ENCODE measurements around the gene ELL2. TPM values are rescaled to one million over a fixed set of nuclear protein-coding genes. Genes with fewer than 3 reads are reported as not detected.
"Not testable (repeated sequence)": the region's sequence is repeated elsewhere in the genome, so short reads cannot be mapped to it uniquely, and the experiment has no call there.

Gene ELL2
- total RNA-seq, 2 experiments from 2014 or later: 11.6 to 15.0 TPM

DNA sequence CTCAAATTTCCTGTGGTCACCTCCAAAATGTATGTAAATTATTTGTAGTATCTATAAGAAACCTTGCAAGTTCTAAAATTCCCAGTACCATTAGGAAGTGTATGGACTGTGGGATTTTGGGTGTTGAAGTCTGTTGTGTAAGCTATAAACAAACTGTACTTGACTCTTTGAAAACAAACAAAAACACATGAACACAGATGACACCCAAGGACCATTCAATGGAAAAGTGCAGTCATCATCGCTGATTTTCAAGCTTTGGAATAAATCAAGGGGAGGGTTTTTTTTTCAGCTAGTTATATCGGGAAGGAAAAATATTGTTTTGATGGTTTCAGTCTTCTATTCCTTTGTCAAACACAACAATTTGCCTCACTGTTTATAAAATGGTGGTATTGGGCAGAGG lies 49.6 kb downstream of the ELL2 start:
- POLR2A ChIA-PET: no interaction called here
- DNase-seq: no peak
- no peaks in the 10 kb centered on the region for H3K9me3 Mint-ChIP-seq
- H3K4me3 Mint-ChIP-seq: no peak overlapping the region
- no peaks in the 10 kb centered on the region for H3K27me3 Mint-ChIP-seq
- H3K27ac Mint-ChIP-seq: no peak overlapping the region
- H3K4me1 Mint-ChIP-seq: peaks cover 21% of the 10 kb centered on the region
- H3K36me3 Mint-ChIP-seq: peaks cover 3% of the 10 kb centered on the region
- ATAC-seq (ENCODE audit: low read depth): no peak

DNA sequence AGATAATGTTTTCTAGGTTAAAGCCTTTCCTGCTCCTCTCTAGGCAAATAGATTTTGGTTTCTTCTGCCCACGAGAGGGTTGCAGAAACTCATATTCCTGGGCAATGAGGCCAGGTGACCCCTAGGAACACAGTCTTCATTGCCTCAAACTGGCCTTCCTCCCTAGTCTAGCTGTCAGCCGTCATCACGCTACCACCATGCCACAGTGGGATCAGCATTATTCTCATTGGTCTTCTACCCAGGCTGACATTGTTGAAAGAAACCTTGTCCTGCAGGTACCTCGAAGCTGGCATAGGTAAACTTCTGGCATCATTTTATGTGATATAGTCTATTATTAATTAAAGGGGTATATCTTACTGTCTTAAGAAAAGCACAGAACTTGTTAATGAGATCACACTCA lies 51.1 kb downstream of the ELL2 start:
- no peaks in the 10 kb centered on the region for H3K27me3 Mint-ChIP-seq
- H3K4me1 Mint-ChIP-seq: peaks cover 7% of the 10 kb centered on the region
- no peak for DNase-seq
- H3K36me3 Mint-ChIP-seq: peaks cover 3% of the 10 kb centered on the region
- ATAC-seq (ENCODE audit: low read depth): no peak
- POLR2A ChIA-PET: no interaction called here
- H3K27ac Mint-ChIP-seq: no peak overlapping the region
- H3K4me3 Mint-ChIP-seq: no peak overlapping the region
- no peaks in the 10 kb centered on the region for H3K9me3 Mint-ChIP-seq

DNA sequence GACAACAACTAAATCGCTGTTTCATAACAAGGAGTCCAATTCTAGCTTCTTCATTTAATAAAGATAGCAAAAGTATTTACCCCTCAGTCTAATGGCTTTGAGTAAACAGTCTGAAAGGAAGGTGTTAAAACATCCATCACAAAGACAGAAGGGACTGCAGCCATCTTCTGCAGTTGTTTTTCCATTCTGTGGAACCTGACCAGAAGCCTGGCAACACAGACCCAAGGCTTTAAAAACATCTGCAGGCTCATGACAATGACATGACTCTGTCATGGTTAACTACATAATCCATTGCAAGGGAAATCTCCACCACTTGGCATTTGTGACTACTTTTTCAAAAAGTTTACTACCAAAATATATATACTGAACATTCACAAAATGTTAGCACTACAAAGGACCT lies 51.9 kb downstream of the ELL2 start:
- POLR2A ChIA-PET: no interaction called here
- Mint-ChIP-seq H3K27ac (no peak overlapping the region), H3K36me3 (peaks cover 3% of the 10 kb centered on the region), H3K4me3 (no peak overlapping the region), H3K27me3 (no peaks in the 10 kb centered on the region), H3K9me3 (no peaks in the 10 kb centered on the region), H3K4me1 (peaks cover 5% of the 10 kb centered on the region)
- DNase-seq: no peak
- ATAC-seq (ENCODE audit: low read depth): no peak

DNA sequence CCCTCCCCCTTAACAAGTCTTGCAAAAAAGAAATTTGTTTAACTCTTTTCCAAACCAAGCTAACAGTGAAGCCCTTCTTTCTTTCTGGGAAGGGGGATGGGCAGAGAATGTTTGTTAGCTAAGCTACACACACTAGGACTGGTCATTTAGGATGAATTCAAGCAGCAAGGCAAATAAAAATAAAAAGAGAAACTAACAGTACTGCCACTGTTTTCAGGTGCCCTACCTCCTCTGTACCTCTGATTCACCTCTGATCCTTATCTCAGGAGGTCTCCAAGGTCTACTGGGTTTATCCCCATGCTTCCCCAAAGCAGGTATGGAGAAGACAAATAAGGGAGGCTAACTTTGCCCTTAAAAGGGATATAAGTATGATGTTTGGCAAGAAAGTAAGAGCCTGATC lies 52.9 kb downstream of the ELL2 start:
- no peak for DNase-seq
- H3K36me3 Mint-ChIP-seq: peaks cover 4% of the 10 kb centered on the region
- H3K27ac Mint-ChIP-seq: no peak overlapping the region
- H3K27me3 Mint-ChIP-seq: no peaks in the 10 kb centered on the region
- H3K4me3 Mint-ChIP-seq: no peak overlapping the region
- POLR2A ChIA-PET: no interaction called here
- H3K4me1 Mint-ChIP-seq: peaks cover 5% of the 10 kb centered on the region
- no peak for ATAC-seq (ENCODE audit: low read depth)
- H3K9me3 Mint-ChIP-seq: no peaks in the 10 kb centered on the region

DNA sequence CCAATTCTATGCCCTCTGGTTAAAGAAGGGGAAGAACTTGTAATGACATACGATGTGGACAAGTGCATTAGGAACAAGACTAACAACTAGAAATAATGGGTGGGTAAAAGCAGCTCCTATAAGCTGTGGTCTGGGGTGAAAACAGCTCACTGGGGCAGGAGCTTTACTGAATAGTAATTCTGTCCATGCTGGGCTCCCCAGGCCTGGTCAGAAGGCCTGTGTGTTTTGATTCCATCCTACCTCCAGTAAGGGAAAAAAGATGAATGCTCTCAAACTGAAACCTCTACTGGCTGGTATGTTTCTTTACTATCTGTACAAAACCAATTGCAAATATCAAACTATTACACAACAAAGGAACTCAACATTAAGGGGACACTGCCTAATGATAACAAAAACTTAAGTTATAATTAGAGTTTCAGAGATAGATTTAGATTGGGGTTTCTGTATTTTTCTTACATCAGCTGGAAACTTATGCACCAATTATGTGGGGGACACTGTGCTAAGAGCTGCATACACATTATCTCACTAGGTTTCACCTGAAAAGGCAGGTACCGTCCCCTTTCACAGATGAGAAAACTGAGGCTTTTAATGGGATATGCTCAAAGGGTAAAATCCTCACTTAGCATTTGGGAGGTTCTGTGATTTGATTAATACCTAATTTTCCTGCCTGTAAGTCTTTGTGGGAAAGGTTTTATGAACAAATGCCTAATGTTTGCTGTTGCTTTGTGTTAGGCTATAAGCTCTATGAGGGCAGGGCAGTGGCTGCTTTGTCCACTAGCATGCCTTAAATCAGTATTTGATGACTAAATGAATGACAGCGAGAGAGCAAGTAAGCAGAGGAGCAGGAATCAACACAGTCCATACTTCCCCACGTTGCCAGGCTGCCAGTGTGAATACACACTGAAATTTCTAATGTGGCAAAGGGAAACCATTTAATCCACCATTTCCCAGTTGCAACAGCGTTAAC lies 53.6 kb downstream of the ELL2 start:
- no peak for ATAC-seq (ENCODE audit: low read depth)
- POLR2A ChIA-PET: no interaction called here
- peaks cover 5% of the 10 kb centered on the region for H3K4me1 Mint-ChIP-seq

DNA sequence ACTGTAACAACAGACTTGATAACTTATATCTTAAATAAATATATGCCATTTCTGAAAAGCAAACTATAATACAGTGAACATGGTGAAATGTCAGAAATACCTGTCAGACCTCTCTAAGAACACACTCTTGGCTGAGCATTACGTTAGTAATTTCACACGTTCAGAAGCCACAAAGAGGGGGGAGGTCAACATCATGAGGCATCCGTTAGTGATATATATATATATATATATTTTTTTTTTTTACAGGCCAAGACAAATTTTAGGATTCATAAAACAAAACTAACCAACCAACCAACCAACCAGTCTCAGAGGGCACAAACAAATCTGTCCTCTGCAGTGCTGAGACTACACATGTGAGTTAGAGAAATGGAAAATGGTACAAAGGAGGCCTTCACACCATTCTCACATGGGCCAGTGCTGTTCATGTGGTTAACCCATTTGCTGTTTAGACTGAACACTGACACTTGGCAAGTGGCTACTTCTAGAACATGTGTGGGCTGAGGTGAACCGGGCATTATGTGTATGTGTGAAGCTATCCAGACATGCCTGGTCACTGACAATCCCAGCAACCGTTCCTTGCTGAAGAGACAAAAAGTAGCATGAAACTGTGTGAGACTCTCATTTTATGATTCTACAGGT lies 54.5 kb downstream of the ELL2 start:
- no peak for DNase-seq
- H3K27me3 Mint-ChIP-seq: no peaks in the 10 kb centered on the region
- ATAC-seq (ENCODE audit: low read depth): no peak
- no peak overlapping the region for H3K4me3 Mint-ChIP-seq
- H3K36me3 Mint-ChIP-seq: peaks cover 8% of the 10 kb centered on the region
- H3K27ac Mint-ChIP-seq: no peak overlapping the region
- POLR2A ChIA-PET: no interaction called here
- no peaks in the 10 kb centered on the region for H3K9me3 Mint-ChIP-seq
- peaks cover 6% of the 10 kb centered on the region for H3K4me1 Mint-ChIP-seq

More for the DNA sequence above, 53.6 kb downstream of the ELL2 start:
- Mint-ChIP-seq H3K27me3 (no peaks in the 10 kb centered on the region), H3K4me3 (no peak overlapping the region), H3K9me3 (no peaks in the 10 kb centered on the region), H3K27ac (no peak overlapping the region), H3K36me3 (peaks cover 4% of the 10 kb centered on the region)
- DNase-seq: no peak

DNA sequence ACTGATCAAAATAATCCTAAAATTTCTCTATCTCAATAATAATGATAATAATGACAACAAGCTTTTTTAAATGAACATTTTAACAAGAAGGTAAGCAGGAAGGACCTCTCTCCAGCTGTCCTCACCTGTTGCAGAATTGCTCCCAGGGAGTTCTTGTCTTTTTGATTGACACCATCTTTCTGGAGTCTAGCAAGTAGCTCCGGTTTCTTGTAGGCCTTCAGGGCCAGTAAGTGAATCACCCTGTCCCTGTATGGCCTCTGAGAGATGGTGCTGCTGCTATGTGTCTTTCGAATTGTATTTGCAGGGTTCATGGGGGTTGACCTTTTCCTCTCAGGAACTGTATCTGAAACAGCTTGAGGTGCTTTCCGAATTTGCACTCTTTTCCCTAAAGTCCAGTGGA lies 55.3 kb downstream of the ELL2 start:
- H3K27me3 Mint-ChIP-seq; H3K27ac Mint-ChIP-seq; DNase-seq; H3K36me3 Mint-ChIP-seq; ATAC-seq (ENCODE audit: low read depth); POLR2A ChIA-PET; H3K4me3 Mint-ChIP-seq; H3K9me3 Mint-ChIP-seq: not testable (repeated sequence)
- H3K4me1 Mint-ChIP-seq: peaks cover 12% of the 10 kb centered on the region

DNA sequence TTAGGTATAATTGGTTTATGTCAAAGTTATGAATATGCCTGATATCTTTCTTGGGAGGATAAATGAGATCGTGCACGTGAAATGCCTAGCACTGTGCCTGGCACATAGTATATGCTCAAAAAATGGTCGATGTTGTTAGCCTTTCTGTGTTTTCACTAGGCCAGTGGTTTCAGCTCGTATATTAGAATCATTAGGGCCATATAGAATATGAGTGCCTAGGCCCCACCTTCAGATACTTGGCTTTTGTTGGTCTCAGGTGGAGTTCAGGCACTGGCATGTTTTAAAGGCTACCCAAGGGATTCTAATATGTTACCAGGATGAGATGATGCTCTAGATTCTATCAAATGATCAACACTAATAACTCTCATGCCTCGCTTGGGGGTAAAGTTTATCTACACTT lies 56.8 kb downstream of the ELL2 start:
- Mint-ChIP-seq H3K4me1 (peaks cover 9% of the 10 kb centered on the region), H3K27me3 (no peaks in the 10 kb centered on the region), H3K4me3 (no peak overlapping the region), H3K36me3 (peaks cover 5% of the 10 kb centered on the region), H3K9me3 (no peaks in the 10 kb centered on the region), H3K27ac (no peak overlapping the region)
- POLR2A ChIA-PET: no interaction called here
- ATAC-seq (ENCODE audit: low read depth) (no peak), DNase-seq (no peak)

DNA sequence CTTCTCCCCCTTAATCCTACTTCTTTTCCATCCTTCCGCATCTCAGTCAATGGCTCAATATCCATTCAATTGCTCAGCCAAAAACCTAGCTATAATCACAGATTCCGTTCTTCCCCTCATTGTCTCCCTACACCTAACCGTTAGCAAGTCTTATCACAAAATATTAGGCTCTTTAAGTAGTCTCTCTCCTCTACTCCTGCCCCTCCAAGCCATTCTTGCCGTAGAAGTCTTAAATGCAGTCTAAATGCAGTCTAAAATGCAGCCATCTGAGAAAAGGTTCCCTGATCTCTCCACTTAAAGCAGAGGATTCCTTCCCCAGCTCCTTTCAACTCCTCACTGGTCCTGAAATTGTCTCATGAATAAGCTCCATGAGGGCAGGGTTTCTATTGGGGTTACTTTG lies 57.8 kb downstream of the ELL2 start:
- no peaks in the 10 kb centered on the region for H3K27me3 Mint-ChIP-seq
- no peak overlapping the region for H3K4me3 Mint-ChIP-seq
- no peak overlapping the region for H3K27ac Mint-ChIP-seq
- peaks cover 8% of the 10 kb centered on the region for H3K4me1 Mint-ChIP-seq
- H3K36me3 Mint-ChIP-seq: peaks cover 8% of the 10 kb centered on the region
- DNase-seq (no peak), ATAC-seq (ENCODE audit: low read depth) (no peak)
- H3K9me3 Mint-ChIP-seq: no peaks in the 10 kb centered on the region
- POLR2A ChIA-PET: no interaction called here

DNA sequence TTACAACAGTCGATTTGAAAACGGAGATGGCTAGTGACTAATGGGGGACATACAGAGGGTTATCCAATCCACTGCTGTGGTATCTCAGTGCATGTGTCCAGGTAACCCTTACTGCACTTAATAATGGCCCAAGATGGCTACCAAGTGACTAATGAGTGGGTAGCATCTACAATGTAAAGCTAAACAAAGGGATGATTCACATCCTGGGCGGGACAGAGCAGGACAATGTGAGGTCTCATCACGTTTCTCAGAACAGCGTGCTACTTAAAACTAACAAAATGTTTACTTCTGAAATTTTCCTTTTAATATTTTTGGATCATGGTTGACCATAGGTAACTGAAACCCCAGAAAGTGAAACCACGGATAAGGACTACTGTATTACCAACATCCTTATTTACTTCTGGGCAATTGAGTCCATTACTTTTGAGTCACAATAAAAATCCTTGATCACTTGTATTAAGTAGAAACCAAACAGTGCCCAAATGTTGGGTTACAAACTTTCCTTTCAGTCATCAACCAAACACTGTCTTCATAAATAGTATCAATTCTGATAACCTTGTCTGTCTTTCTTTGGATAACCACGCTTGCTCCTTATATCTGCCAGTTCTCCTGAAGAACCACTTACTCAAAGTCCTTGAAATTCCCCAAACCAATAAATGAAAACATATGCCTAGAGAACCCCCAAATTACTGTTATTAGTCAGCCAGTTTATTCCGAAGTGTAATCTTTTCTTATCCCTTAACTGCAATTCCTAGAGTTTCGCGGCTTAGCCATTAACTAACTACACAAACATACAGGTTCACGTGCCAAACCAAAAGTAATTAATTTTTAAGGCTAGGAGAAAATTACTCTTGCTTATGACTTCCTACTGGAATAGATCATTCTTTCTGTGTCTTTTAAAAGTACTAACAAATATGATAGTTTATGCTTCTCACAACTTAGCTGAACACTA lies 59.7 kb downstream of the ELL2 start:
- H3K4me1 Mint-ChIP-seq: peaks cover 6% of the 10 kb centered on the region
- DNase-seq (no peak), ATAC-seq (ENCODE audit: low read depth) (no peak)
- no peak overlapping the region for H3K27ac Mint-ChIP-seq
- H3K27me3 Mint-ChIP-seq: no peaks in the 10 kb centered on the region
- POLR2A ChIA-PET: no interaction called here
- H3K36me3 Mint-ChIP-seq: peaks cover 13% of the 10 kb centered on the region
- H3K4me3 Mint-ChIP-seq: no peak overlapping the region
- no peaks in the 10 kb centered on the region for H3K9me3 Mint-ChIP-seq

DNA sequence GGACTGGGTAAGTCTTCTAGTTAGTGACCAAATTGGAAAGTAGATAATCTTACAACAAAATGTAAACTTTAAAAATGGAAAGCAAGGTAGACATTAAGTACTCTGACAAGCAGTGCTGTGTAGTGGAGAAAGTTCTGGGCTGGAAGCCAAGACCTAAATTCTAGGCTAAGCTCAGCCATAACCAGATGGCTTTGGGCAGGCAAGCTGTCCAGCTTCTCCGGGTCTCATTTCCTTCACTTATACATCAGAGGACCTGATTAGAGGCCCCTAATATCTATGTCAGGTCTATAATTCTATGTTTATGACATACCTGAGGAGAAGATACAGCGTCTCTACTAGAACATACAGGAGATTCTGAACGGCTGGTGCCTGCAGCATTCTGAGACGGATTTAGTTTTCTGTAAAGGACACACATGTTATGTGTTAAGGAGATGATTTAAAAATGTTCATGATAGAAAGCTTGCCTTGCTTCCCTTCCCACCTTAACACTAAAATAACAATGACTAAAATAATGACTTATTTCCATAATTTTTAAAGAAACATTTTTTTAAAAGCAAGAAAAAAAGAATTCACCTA lies 61.2 kb downstream of the ELL2 start:
- Mint-ChIP-seq H3K36me3 (peaks cover 17% of the 10 kb centered on the region), H3K9me3 (no peaks in the 10 kb centered on the region), H3K27ac (no peak overlapping the region), H3K27me3 (no peaks in the 10 kb centered on the region), H3K4me1 (peaks cover 6% of the 10 kb centered on the region), H3K4me3 (no peak overlapping the region)
- no peak for DNase-seq
- POLR2A ChIA-PET: no interaction called here
- ATAC-seq (ENCODE audit: low read depth): no peak

DNA sequence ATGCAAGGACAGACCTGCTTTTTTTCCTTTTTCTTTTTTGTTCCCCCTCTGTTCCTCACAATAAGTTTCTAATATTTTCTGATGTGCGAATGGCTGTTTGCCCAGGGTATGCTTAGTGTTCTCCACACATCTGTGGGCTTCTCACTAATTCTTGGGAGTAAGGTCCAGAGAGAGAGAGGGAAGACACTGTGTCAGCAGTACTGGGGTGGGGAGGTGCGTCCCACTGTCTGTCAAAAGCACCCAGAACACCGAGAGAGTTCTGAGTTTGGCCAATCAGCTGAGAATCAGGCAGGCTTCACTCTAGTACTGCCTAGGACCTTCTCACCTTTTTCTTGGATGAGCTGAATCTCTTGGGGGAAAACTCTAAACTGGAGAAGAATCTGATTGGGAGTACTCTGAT lies 61.8 kb downstream of the ELL2 start:
- DNase-seq (no peak), ATAC-seq (ENCODE audit: low read depth) (no peak)
- Mint-ChIP-seq H3K4me3 (no peak overlapping the region), H3K27ac (no peak overlapping the region), H3K9me3 (no peaks in the 10 kb centered on the region), H3K36me3 (peaks cover 17% of the 10 kb centered on the region), H3K27me3 (no peaks in the 10 kb centered on the region), H3K4me1 (peaks cover 6% of the 10 kb centered on the region)
- POLR2A ChIA-PET: no interaction called here

DNA sequence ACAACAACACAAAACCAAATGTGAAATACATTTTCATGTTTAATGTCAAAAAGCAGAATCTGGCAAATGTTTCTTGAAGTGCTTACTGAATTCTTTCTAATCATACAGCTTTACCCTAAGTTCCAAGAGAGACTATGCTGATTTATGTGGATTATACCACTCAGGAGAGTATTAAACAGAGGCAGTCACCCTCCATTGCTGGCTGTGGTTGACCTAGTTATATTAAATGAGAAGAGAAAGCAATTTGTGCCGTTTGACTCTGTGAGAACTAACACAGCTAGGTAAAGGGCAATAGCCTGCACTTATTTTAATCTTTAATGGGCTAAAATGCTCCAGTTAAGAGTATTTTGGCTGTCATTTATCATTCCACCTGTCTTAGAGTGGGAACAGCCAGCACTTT lies 62.6 kb downstream of the ELL2 start:
- no peak for ATAC-seq (ENCODE audit: low read depth)
- Mint-ChIP-seq H3K27me3 (no peaks in the 10 kb centered on the region), H3K4me1 (peaks cover 6% of the 10 kb centered on the region), H3K4me3 (no peak overlapping the region), H3K9me3 (no peaks in the 10 kb centered on the region), H3K36me3 (peaks cover 16% of the 10 kb centered on the region), H3K27ac (no peak overlapping the region)
- POLR2A ChIA-PET: no interaction called here
- no peak for DNase-seq
